ENCODE measurements around the gene BRSK2.
"Not testable (repeated sequence)": the region's sequence is repeated elsewhere in the genome, so short reads cannot be mapped to it uniquely, and the experiment has no call there.

The BRSK2 gene

GRCh38 chr11:1389932-1390568 lies at the start of gene BRSK2:
Gene BRSK2, plus strand, starts transcription at chr11:1389934. Its CDS starts 351 bp downstream, at chr11:1390285.
- DNase-seq (ENCODE audit: low read depth), result no peak

DNA sequence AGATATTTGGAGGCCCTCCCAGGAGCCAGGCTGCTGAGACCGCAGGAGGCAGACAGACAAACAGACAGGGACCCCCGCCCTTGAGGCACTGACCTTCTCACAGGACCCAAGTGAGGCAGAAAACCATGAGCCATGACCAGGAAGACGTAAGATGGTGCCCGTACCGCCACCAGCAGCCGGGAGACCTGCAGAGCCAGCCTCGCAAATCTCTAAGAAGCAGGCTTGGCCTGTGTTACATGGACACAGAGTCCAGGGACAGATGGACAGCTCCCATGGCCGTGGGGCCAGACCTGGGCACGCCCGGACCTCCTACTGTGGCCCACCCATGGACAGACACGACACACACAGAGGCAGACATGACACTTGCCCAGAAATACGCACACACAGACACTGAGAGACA lies 49.6 kb upstream of the BRSK2 start:
- no peak for DNase-seq (ENCODE audit: low read depth)

- DNase-seq (ENCODE audit: low read depth), result not testable (repeated sequence)
Observed at GRCh38 chr11:1341226-1341625, 48.5 kb upstream of the BRSK2 start.

DNA sequence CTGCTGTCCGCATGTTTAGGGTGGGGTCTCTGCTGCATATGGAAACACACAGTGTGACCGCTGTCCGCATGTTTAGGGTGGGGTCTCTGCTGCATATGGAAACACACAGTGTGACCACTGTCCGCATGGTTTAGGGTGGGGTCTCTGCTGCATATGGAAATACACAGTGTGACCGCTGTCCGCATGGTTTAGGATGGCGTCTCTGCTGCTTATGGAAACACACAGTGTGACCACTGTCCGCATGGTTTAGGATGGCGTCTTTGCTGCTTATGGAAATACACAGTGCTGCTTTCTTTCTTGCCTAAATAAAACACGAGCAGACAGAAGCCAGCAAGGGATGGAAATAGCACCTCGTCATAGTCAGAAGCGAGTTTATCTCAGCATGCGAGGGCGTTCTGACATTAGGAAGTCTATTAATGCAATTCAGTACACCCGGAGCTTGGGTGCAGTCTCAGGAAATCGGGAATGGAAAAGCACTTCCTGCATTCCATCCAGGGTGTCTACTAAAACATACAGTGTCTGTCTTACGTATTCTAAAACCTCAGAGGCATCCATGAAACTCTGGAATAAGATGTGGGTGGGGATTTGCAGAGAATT lies 47.7 kb upstream of the BRSK2 start:
- no peak for DNase-seq (ENCODE audit: low read depth)

DNA sequence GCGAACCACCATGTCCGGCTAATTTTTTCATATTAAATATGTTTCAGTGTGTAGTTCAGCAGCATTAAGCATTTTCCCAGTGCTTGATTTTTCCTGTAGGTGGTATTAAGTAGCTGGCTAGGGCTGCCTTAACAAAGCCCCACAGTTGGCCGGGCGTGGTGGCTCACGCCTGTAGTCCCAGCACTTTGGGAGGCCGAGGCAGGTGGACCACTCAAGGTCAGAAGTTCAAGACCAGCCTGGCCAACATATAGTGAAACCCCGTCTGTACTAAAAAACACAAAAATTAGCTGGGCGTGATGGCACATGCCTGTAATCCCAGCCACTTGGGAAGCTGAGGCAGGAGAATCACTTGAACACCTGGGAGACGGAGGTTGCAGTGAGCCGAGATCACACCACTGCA lies 46.8 kb upstream of the BRSK2 start:
- DNase-seq (ENCODE audit: low read depth), result no peak

GRCh38 chr11:1343391-1344055 lies 46.2 kb upstream of the BRSK2 start:
- no peak for DNase-seq (ENCODE audit: low read depth)

GRCh38 chr11:1344056-1344635 lies 45.6 kb upstream of the BRSK2 start:
- no peak for DNase-seq (ENCODE audit: low read depth)

GRCh38 chr11:1345737-1346513 lies 43.8 kb upstream of the BRSK2 start:
- DNase-seq (ENCODE audit: low read depth), result no peak

GRCh38 chr11:1346669-1347390 lies 42.9 kb upstream of the BRSK2 start:
- no peak for DNase-seq (ENCODE audit: low read depth)

DNA sequence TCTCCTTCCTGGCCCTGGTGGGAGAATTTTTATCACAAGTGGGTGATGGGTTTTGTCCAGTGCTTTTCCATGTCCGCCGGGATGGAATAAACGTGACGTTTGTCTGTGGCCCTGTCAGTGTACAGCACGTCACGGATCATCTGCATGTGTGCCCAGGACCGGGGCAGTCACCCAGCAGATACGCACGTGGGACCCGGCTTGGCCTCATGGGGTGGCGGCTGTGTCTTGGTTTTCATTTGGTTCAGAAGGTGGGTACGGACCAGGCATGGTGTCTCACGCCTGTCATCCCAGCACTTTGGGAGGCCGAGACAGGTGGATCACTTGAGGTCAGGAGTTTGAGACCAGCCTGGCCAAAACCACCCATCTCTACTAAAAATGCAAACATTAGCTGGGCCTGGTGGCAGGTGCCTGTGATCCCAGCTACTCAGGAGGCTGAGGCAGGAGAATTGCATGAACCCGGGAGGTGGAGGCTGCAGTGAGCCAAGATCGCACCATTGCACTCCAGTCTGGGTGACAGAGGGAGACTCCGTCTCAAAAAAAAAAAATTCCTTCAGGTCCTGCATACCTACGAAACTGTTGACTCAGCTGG lies 42.2 kb upstream of the BRSK2 start:
- DNase-seq (ENCODE audit: low read depth), result not testable (repeated sequence)

DNA sequence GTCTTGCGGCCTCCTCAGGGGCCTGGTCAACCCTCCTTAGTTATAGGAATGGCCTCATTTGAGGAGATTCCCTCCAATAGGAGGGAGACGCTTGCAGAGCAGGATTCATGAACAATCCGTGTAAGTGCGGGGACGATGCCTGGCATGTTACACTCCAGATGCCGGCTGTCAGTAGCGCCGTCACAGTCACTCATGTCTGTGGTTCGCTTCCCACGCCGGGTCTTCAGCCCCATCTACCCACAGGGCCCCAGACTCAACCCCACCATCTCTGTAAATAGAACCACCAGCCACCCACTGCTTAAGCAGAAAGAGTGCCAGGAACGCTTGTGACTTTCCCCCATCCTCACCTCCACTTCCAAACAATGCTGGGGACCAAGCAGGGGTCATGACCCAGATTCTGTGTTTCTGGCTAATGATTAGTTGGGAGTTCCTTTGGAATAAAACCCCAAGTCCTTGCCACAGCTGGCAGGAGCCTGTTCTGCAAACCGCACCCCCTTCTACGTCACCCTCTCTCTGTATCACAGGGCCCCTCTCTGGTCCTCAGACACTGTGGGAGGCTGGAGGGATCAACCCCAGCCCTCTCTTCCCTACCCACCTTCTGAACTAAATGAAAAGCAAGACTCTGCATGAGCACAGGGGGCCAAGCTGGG lies 41.5 kb upstream of the BRSK2 start:
- DNase-seq (ENCODE audit: low read depth), result no peak

- no peak for DNase-seq (ENCODE audit: low read depth)
Observed at GRCh38 chr11:1348796-1349326, 40.9 kb upstream of the BRSK2 start.

GRCh38 chr11:1349327-1350041 lies 40.2 kb upstream of the BRSK2 start:
- DNase-seq (ENCODE audit: low read depth), result no peak

DNA sequence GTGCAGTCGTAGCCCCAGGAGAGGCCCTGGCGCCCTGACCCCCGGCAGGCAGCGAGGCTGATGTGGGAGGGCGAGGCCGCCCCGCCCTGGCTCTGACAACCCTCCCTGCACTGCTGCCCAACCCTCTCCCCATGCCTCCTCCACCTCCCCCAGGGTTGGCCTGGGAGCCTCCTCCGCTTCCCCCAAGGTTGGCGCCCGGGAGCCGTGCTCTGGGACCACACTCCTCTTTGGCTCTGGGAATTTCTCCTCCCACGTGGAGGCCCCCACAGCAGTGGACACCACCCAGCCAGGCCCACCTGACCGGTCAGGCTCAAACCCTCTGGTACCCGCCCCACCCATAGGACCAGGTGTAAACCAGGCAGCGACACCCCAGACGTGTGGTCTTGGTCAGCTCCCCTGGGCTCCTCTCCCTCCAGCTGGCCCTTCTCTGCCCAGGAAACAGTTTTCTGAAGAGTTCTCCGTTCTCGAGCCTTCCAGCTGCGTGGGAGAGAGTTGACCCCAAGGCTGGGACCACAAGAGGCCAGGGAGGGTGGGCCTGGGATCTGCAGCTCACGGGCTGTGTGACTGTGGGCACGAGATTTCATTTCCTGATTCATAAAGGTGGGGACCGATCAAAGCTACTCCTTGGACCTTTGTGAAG lies 39.5 kb upstream of the BRSK2 start:
- no peak for DNase-seq (ENCODE audit: low read depth)

GRCh38 chr11:1351278-1351937 lies 38.3 kb upstream of the BRSK2 start:
- no peak for DNase-seq (ENCODE audit: low read depth)

GRCh38 chr11:1352696-1353382 lies 36.9 kb upstream of the BRSK2 start:
- DNase-seq (ENCODE audit: low read depth), result no peak

DNA sequence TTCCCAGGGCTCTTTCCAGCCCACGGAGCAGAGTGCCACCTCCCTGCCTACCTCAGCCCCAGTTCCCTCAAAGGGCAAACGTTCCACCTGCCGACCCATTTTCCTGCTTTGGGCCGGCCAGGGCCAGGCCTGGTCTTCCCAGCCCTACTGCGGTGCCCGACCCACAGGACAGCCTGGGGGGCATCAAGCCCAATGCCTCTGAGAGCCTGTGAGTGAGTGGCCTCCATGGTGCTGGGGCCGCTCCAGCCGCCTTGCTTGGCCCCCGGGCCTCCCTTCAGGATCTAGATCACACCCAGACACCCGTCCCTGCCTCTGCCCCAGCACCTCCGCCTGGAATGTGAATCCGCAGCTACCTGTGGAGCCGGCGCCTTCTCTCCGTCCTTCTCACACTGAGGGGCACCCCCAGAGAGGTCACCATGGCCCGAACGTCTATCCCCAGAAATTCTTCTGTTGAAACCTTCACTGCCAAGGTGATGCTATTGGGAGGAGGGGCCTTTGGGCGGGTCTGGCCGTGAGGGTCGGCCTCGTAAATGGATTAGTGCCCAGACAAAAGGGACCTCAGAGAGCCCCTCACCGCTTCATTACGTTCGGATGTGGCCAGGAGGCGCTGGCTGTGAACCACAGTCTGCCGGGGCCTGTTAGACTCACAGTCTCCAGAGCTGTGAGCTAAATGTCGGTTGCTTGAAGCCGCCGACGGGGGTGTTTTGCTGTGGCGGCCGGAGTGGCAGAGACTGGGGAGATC lies 36.2 kb upstream of the BRSK2 start:
- DNase-seq (ENCODE audit: low read depth), result no peak
